RCC 7860 (cell line): ENCODE measurements around the gene FOXN3.

Source experiments
- DNase-seq: peaks from one replicate; pipeline ENCODE4 v3.0.0-alpha.2; 2015; ENCODE audit warnings: low spot score
- FAIRE-seq: peaks from 2 replicates; lab custom pipeline; 2012; peaks lifted over from hg19 to GRCh38; lab: Jason Lieb, UNC

The FOXN3 gene

GRCh38 chr14:89146274-89146673 is 270.8 kb downstream of the FOXN3 start:
- DNase-seq (no peak), FAIRE-seq (no peak)

GRCh38 chr14:89144642-89145041 is 272.4 kb downstream of the FOXN3 start:
- no peak for DNase-seq
- no peak for FAIRE-seq

- DNase-seq (no peak), FAIRE-seq (no peak)
Observed at GRCh38 chr14:89144066-89144465, 273.0 kb downstream of the FOXN3 start.

GRCh38 chr14:89143595-89143994 is 273.4 kb downstream of the FOXN3 start:
- no peak for DNase-seq
- no peak for FAIRE-seq

- no peak for FAIRE-seq
- no peak for DNase-seq
Observed at GRCh38 chr14:89142366-89142765, 274.7 kb downstream of the FOXN3 start.

GRCh38 chr14:89141862-89142261 is 275.2 kb downstream of the FOXN3 start:
- FAIRE-seq (no peak), DNase-seq (no peak)

- DNase-seq (no peak), FAIRE-seq (no peak)
Observed at GRCh38 chr14:89140326-89140725, 276.7 kb downstream of the FOXN3 start.

GRCh38 chr14:89139404-89140247 is 277.4 kb downstream of the FOXN3 start:
- DNase-seq (no peak), FAIRE-seq (no peak)

- FAIRE-seq (no peak), DNase-seq (no peak)
Observed at GRCh38 chr14:89138846-89139245, 278.2 kb downstream of the FOXN3 start.

- FAIRE-seq (peak; percentile 88), DNase-seq (peak; percentile 83)
Observed at GRCh38 chr14:89137526-89138163, 279.4 kb downstream of the FOXN3 start.

- DNase-seq: no peak
- FAIRE-seq: no peak
Observed at GRCh38 chr14:89136587-89136986, 280.4 kb downstream of the FOXN3 start.

- no peak for FAIRE-seq
Observed at GRCh38 chr14:89134640-89135039, 282.4 kb downstream of the FOXN3 start.

GRCh38 chr14:89131004-89131750 is 285.9 kb downstream of the FOXN3 start:
- DNase-seq: no peak
- FAIRE-seq: no peak

More at GRCh38 chr14:89134640-89135039, 282.4 kb downstream of the FOXN3 start:
- DNase-seq: no peak

GRCh38 chr14:89129570-89129969 is 287.5 kb downstream of the FOXN3 start:
- FAIRE-seq (no peak), DNase-seq (no peak)

GRCh38 chr14:89128311-89129026 is 288.6 kb downstream of the FOXN3 start:
- no peak for DNase-seq
- no peak for FAIRE-seq

- no peak for FAIRE-seq
- no peak for DNase-seq
Observed at GRCh38 chr14:89126461-89126860, 290.6 kb downstream of the FOXN3 start.

GRCh38 chr14:89125216-89125615 is 291.8 kb downstream of the FOXN3 start:
- DNase-seq: no peak
- no peak for FAIRE-seq

- no peak for DNase-seq
- FAIRE-seq: no peak
Observed at GRCh38 chr14:89123851-89124250, 293.2 kb downstream of the FOXN3 start.

GRCh38 chr14:89123215-89123614 is 293.8 kb downstream of the FOXN3 start:
- FAIRE-seq: no peak
- no peak for DNase-seq

GRCh38 chr14:89121968-89122620 is 294.9 kb downstream of the FOXN3 start:
- FAIRE-seq: no peak
- no peak for DNase-seq
